Upper lobe of left lung (tissue), 6 donors: Measurements from ENCODE around the gene MCM6. TPM values are rescaled to one million over a fixed set of nuclear protein-coding genes. Genes with fewer than 3 reads are reported as not detected.

Experiments used
- ATAC-seq, 2 donors: fragments of 200-7000 bp; cut with Tn5 transposase; one replicate each; pipeline ENCODE4 v1.9.1; 2022; ENCODE audit warnings: mild to moderate bottlenecking in 2 of 2, moderate library complexity in 2 of 2; ENCODE audit not compliant: low FRiP score in 2 of 2
- DNase-seq, 2 donors: peaks; one replicate each; pipeline ENCODE4 v3.0.0-alpha.2; 2019 to 2020
- H3K27ac ChIP-seq, 4 donors: fragments of 200-600 bp; sonication (generic); one replicate each; pipeline ENCODE4 v1.5.1; 2016 to 2019
- H3K27me3 ChIP-seq, 4 donors: fragments of 200-600 bp; sonication (generic); one replicate each; pipeline ENCODE4 v1.5.1; 2017 to 2019
- H3K36me3 ChIP-seq, 4 donors: fragments of 200-600 bp; sonication (generic); one replicate each; pipeline ENCODE4 v1.5.1; 2016 to 2019
- H3K4me1 ChIP-seq, 4 donors: fragments of 200-600 bp; sonication (generic); one replicate each; pipeline ENCODE4 v1.5.1; 2018 to 2019
- H3K4me3 ChIP-seq, 4 donors: fragments of 200-600 bp; sonication (generic); one replicate each; pipeline ENCODE4 v1.5.1; 2017 to 2019; ENCODE audit warnings: mild to moderate bottlenecking in 2 of 4, moderate library complexity in 1 of 4
- H3K9me3 ChIP-seq, 4 donors: fragments of 200-600 bp; sonication (generic); one replicate each; pipeline ENCODE4 v1.5.1; 2018 to 2019
- EP300 ChIP-seq, 4 donors: sonication (generic); formaldehyde crosslinking; IDR thresholded peaks; one replicate each; pipeline ENCODE4 v1.5.1; 2017; ENCODE audit warnings: antibody characterized with exemption in 4 of 4, control low read depth in 2 of 4
- POLR2A ChIP-seq, 4 donors: fragments of 450-650 bp; IDR thresholded peaks; one replicate each; pipeline ENCODE4 v1.5.1; 2016 to 2017; ENCODE audit warnings: antibody characterized with exemption in 4 of 4, mild to moderate bottlenecking in 2 of 4
- POLR2AphosphoS5 ChIP-seq, 2 donors: sonication (generic); formaldehyde crosslinking; IDR thresholded peaks; one replicate each; pipeline ENCODE4 v1.5.1; 2017; ENCODE audit warnings: antibody characterized with exemption in 2 of 2
- WGBS, 2 donors: methylation state at CpG; one replicate each; pipeline ENCODE4 v1.1.5; 2017 to 2018; 5-methylcytosine and 5-hydroxymethylcytosine counted together
- total RNA-seq, 6 donors: library from RNA; depleted of rRNA in 4 of 6; stranded (reverse); fragments of >200 nt in 4 of 6; gene quantifications; one replicate each; pipeline versions ENCODE4 v1.1.0 to v1.2.1, GENCODE V29; 2016 to 2021
- TF ChIP-seq, protein P1 (sequence below), 6 experiments: fragments of 450-650 bp in 4 of 6; fragments of 200-600 bp in 2 of 6; sonication (generic) in 2 of 6; IDR thresholded peaks; one replicate each; pipeline ENCODE4 v1.5.1; 2016 to 2019; ENCODE audit warnings: antibody characterized with exemption in 6 of 6
- donor health status: DM: no; HTN: no; CAD: no; lungs with moderate emphysema.
- donor health status: DM: no; HTN: yes; CAD: no; lungs with severe emphysema.

Gene MCM6
- total RNA-seq, 6 donors from 2014 or later, result 4.2 to 10.5 (median 7.6) TPM

DNA sequence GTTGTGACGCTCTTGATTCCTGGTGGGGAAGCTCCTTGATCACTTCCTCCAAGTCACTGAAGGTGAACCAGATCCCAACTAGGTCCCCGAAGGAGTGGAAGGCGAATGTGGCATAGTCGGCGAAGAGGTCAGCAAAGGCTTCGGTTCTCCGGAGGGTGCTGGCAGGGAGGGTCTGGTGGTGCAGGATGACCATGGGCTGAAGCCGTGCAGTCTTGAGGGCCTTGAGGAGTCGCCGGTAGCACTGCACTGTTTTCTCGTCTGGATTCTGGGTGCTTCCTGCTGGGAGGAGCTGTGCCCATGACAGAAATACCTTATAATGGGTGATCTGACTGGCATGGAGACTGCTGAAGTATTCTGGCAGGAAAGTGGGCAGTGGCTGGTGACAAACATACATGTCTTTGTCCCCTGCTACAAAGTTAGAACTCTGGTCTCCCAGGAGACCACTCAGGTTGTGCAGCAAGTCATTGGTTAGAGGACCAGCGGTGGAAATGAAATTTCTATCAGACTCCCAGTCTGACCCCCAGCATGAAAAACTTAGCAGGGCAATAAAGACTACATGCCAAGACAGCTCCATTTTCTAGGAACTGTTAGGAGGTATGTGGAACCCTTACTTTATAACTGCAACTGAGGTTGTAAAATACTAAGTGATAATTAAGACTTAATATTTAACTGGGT is 39.5 kb downstream of the MCM6 start, which contains the start of gene LCT:
LCT (minus strand) TSS at position 589 of the 675 bp plus-strand sequence; CDS start at position 574, 15 bp downstream.
- H3K9me3 ChIP-seq, result no peaks in the 10 kb centered on the region
- H3K27me3 ChIP-seq, result no peaks in the 10 kb centered on the region
- ATAC-seq (no peak), DNase-seq (peak in 1 of 2 donors; percentile 12)
- TF ChIP-seq POLR2A (IDR thresholded peaks at IDR 0.05) (no peak), POLR2AphosphoS5 (IDR thresholded peaks at IDR 0.05) (no peak), EP300 (IDR thresholded peaks at IDR 0.05) (no peak)
- TF ChIP-seq, protein P1, sequence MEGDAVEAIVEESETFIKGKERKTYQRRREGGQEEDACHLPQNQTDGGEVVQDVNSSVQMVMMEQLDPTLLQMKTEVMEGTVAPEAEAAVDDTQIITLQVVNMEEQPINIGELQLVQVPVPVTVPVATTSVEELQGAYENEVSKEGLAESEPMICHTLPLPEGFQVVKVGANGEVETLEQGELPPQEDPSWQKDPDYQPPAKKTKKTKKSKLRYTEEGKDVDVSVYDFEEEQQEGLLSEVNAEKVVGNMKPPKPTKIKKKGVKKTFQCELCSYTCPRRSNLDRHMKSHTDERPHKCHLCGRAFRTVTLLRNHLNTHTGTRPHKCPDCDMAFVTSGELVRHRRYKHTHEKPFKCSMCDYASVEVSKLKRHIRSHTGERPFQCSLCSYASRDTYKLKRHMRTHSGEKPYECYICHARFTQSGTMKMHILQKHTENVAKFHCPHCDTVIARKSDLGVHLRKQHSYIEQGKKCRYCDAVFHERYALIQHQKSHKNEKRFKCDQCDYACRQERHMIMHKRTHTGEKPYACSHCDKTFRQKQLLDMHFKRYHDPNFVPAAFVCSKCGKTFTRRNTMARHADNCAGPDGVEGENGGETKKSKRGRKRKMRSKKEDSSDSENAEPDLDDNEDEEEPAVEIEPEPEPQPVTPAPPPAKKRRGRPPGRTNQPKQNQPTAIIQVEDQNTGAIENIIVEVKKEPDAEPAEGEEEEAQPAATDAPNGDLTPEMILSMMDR (IDR thresholded peaks at IDR 0.05), result no peak
- 92 to 94% methylated on average over 12 of the region's 12 CpGs for WGBS, 2 donors
- H3K36me3 ChIP-seq, result no peaks in the 10 kb centered on the region
- H3K27ac ChIP-seq, result no peak within 1 kb of the TSS
- no peak within 1 kb of the TSS for H3K4me3 ChIP-seq
- peaks cover 10 to 19% (median 15%) of the 10 kb centered on the region in 4 donors for H3K4me1 ChIP-seq

DNA sequence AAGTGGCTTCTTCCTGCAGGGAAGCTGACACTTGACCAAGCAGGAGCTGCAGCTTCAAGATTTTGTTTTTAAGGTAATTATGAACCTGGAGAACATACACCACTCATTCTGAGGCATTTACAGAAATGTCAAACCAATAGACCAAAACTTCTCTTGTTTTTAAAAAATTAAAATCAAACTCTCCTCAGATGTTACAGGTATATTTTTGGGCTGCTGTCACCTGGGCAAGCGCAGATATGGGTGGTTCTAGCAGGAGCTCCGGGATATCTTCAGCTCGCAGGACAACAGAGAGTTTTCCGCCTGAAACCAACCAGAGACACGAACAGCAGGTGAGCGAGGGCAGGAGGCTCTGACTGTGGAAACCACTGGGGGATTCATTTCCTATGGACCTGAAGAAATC is 43.4 kb downstream of the MCM6 start:
- TF ChIP-seq EP300 (IDR thresholded peaks at IDR 0.05), result no peak
- TF ChIP-seq, protein P1 (IDR thresholded peaks at IDR 0.05), result no peak
- TF ChIP-seq POLR2AphosphoS5 (IDR thresholded peaks at IDR 0.05), result no peak
- TF ChIP-seq POLR2A (IDR thresholded peaks at IDR 0.05), result no peak
- ATAC-seq (no peak), DNase-seq (no peak)
- Histone ChIP-seq H3K4me3 (no peak overlapping the region), H3K4me1 (no peaks in the 10 kb centered on the region), H3K27me3 (no peaks in the 10 kb centered on the region), H3K36me3 (no peaks in the 10 kb centered on the region), H3K27ac (no peak overlapping the region), H3K9me3 (no peaks in the 10 kb centered on the region)
- 94 to 98% methylated on average over 6 of the region's 6 CpGs for WGBS, 2 donors

DNA sequence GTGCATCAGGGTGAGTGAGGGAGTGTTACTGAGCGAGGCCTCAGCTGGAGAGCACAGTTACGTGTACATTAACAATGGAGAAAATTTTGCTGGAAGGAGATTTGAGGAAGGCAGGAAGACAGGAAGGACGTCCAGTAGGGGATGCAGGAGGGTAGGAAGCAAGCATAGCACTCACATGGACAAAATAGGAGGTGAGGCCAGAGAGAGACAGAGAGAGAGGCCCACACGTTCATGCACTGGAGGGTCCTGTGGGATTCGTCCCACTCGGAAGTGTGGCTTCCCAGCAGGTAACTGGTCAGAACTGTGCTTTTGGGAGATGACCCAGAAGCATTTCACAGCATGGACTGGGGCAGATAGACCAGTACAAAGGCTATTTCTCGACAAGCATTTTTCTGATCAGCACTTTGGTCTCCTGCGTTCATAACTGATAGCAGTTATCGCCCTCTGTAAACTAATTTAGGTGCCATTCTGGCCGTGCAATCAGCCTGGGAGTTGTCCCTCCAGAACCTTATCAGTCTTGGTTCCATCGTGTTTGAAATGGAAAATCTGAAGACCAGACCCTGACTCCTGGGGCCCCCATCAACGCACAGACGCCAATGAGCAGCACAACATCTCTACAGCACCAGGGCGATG is 44.9 kb downstream of the MCM6 start:
- Histone ChIP-seq H3K27me3 (no peaks in the 10 kb centered on the region), H3K36me3 (no peaks in the 10 kb centered on the region), H3K4me3 (no peak overlapping the region), H3K4me1 (peaks cover 0 to 5% (median 2%) of the 10 kb centered on the region in 4 donors), H3K27ac (no peak overlapping the region), H3K9me3 (no peaks in the 10 kb centered on the region)
- 85% methylated on average over 13 to 14 of the region's 14 CpGs for WGBS, 2 donors
- ATAC-seq (no peak), DNase-seq (no peak)
- no peak for TF ChIP-seq EP300 (IDR thresholded peaks at IDR 0.05)
- TF ChIP-seq, protein P1 (IDR thresholded peaks at IDR 0.05), result no peak
- TF ChIP-seq POLR2A (IDR thresholded peaks at IDR 0.05), result no peak
- TF ChIP-seq POLR2AphosphoS5 (IDR thresholded peaks at IDR 0.05), result no peak

DNA sequence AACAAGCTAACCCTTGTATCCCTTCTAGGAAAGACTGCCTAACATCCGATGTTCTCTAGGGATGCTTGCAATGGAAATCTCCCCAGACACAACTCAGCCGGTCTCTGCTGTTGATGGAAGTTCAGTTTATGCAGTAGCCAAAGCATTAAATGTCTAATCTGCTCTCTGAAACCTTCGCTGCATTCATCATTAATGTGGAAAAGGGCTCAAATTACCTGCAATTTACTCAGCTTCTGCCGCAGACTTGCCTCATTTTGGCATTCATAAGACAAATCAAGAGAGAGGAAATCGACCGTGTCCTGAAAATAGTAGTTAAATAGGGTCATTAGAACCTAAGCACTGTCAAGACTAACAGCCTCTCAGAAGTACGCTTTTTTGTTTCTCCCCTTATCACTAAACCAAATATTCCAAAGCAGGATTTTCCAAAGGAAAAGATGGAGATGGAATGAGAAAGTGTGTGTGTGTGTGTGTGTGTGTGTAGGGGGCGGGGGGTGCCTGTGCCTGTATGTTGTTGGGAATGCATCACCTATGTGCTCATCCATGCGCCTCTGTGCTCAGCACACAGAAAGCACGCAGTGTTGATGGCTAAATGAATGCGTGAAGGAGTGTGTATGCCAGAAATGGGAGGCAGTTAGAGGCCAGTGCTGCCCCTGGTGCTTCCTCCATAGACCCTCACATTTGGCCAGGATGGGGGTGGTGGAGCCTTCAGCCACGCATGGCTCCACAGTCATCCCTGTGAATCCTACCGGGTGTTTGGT is 46.7 kb downstream of the MCM6 start:
- Histone ChIP-seq H3K9me3 (no peaks in the 10 kb centered on the region), H3K4me1 (peaks cover 0 to 19% (median 6%) of the 10 kb centered on the region in 4 donors), H3K27ac (no peak overlapping the region), H3K36me3 (no peaks in the 10 kb centered on the region), H3K27me3 (no peaks in the 10 kb centered on the region), H3K4me3 (no peak overlapping the region)
- DNase-seq (no peak), ATAC-seq (no peak)
- WGBS, 2 donors, result 90 to 94% methylated on average over 11 to 13 of the region's 13 CpGs
- TF ChIP-seq EP300 (IDR thresholded peaks at IDR 0.05), result no peak
- TF ChIP-seq POLR2A (IDR thresholded peaks at IDR 0.05), result no peak
- no peak for TF ChIP-seq POLR2AphosphoS5 (IDR thresholded peaks at IDR 0.05)
- TF ChIP-seq, protein P1 (IDR thresholded peaks at IDR 0.05), result no peak
